Fibroblast of peridontal ligament (primary cell): ENCODE data around the gene CLEC4M.
"Not testable (repeated sequence)": the region's sequence is repeated elsewhere in the genome, so short reads cannot be mapped to it uniquely, and the experiment has no call there.

Experiments used
- DNase-seq: peaks from one replicate; pipeline ENCODE4 v3.0.0-alpha.2; 2010; ENCODE audit errors: extremely low read depth

Gene CLEC4M

GRCh38 chr19:7740682-7741054 lies 22.4 kb upstream of the CLEC4M start:
- no peak for DNase-seq

DNA sequence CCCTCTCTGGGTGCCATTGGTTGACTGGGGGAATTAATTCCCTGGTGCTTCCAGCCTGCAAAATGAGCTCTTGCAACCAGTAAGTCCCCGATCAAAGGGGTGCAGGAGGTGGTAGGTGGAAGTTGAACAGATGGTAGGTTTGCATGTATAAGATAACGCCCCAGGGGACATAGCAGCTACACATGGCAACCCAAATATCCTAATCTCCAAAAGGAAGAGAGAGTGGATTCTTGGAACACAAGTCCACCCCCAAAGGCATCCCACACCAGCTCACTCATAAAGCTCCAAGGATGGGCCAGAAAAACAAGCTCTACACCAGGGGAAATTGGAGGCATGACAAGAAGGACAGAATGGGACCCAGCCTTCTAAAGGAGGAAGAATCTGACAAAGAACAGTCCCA lies 20.5 kb upstream of the CLEC4M start:
- DNase-seq = no peak

GRCh38 chr19:7742991-7743390 lies 20.1 kb upstream of the CLEC4M start:
- no peak for DNase-seq

DNA sequence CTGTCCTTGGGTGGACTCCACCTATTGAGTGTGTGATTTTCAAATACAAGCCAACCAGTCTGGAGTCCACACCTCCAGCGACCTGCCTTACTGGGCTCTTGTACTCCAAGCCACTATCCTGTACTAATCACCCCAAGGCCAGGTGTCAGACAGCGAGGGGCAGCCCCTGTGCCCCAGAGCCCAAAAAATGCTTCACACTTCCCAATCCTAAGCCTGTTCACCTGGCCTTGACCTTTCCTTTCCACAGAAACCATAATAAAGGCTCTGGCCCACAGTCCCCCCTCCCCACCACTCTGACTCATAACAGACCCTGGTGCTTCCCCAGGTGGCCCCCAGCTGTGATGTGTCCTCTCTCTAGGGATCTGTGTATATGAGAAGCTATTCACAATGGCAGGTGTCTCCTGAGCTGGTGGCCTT lies 19.6 kb upstream of the CLEC4M start:
- DNase-seq = no peak

GRCh38 chr19:7744199-7744786 lies 18.8 kb upstream of the CLEC4M start:
- DNase-seq = no peak

- no peak for DNase-seq
Measured at GRCh38 chr19:7744871-7745650, 18.0 kb upstream of the CLEC4M start.

DNA sequence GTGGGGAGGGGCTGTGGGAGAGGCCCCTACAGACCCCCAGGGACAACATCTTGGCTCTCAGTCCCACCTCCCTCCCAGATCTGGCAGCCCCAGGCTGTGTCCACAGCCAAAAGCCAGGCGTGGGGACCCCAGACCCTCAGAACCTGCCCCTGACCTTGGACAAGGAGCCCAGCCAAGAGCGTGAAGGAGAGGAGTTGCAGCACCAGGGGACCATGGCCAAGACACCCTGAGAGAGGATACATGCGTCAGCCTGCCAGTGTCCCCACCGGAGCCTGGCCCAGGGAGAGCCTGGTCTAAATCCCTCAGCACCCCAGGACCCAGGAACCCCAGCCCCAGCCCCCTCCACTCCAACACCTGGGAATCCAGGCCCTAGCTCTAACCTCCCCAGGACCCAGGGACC lies 16.7 kb upstream of the CLEC4M start:
- DNase-seq = not testable (repeated sequence)

- no peak for DNase-seq
Measured at GRCh38 chr19:7746903-7747884, 15.8 kb upstream of the CLEC4M start, which contains the start of gene CD209. Gene CD209, minus strand, starts transcription at chr19:7747534. Its CDS starts 23 bp downstream, at chr19:7747511.

DNA sequence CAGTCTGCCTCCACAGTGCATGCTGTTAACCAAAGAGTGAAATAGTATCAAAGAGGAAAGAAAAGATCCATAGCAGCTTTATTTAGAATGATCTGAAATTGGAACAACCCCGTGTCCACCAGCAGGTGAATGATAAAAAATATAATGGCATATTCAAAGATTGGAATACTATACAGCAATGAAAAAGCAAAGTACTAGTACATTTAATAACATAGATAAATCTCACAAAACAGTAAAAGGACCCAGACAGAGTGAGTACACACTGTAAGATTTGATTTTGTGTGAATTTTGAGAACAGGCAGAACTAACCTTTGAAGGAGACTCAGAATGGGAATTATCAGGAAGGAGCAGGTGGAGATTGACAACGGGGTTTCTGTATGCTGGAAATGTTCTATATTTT lies 14.9 kb upstream of the CLEC4M start:
- no peak for DNase-seq

GRCh38 chr19:7748756-7749155 lies 14.3 kb upstream of the CLEC4M start:
- no peak for DNase-seq

DNA sequence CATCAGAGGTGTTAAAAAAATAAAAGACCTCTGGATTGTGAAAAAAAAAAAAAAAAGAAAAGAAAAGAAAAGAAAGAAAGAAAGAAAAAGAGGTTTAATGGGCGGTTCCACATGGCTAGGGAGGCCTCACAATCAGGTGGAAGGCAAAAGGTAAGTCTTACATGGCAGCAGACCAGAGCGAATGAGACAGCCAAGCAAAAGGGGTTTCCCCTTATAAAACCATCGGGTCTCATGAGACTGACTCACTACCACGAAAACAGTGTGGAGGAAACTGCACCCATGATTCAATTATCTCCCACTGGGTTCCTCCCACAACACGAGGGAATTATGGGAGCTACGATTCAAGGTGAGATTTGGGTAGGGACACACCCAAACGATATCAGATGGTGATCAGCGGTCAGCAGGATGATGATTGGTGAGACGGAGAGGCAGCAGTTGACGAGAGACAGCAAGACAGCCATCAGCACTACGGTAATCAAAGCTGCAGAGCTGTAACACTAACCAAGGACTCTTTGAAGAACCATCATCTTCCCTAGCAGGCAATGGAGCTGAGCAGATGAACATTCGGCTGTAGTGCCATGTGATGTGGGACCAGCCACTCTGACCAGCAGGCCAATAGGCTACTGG lies 11.8 kb upstream of the CLEC4M start:
- no peak for DNase-seq

DNA sequence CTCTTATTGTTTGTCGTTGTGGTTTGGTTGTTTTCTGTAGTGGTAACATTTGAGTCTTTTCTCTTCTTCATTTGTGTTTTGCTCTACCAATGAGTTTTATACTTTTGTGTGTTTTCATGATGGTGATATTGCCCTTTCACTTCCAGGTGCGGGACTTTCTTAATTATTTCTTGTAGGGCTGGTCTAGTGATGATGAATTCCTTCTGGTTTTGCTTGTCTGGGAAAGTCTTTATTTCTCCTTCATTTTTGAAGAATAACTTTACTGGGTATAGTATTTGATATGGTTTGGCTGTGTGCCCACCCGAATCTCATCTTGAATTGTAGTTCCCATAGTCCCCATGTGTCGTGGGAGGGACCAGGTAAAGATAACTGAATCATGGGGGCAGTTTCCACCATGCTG lies 6.8 kb upstream of the CLEC4M start:
- no peak for DNase-seq

DNA sequence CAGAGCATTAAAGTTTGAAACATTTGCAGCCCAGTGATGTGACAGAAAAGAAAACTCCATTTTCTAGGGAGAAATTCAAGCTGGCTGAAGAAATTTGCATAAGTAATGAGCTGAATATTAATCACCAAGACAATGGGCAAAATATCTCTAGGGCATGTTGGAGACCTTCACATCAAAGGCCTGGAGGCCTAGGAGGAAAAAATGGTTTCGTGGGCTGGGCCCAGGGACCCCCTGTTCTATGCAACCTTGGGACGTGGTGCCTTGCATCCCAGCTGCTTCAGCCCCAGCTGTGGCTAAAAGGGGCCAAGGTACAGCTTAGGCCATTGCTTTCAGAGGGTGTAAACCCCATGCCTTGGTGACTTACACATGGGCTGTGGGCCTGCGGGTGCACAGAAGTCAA lies 5.7 kb upstream of the CLEC4M start:
- DNase-seq = no peak

DNA sequence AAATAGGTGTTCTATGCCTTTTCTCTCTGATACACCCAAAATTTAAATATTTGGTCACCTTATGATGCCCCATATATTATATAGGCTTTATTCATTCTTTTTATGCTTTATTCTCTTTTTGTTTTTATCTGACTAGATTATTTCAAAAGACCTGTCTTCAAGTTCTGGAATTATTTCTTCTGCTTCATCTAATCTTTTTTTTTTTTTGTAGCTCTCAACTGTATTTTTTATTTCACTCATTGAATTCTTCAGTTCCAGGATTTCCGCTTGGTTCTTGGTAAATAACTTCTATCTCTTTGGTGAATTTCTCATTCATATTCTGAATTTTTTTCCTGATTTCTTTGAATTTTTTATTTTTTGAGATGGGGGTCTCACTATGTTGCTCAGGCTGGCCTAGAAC lies 3.9 kb upstream of the CLEC4M start:
- no peak for DNase-seq

DNA sequence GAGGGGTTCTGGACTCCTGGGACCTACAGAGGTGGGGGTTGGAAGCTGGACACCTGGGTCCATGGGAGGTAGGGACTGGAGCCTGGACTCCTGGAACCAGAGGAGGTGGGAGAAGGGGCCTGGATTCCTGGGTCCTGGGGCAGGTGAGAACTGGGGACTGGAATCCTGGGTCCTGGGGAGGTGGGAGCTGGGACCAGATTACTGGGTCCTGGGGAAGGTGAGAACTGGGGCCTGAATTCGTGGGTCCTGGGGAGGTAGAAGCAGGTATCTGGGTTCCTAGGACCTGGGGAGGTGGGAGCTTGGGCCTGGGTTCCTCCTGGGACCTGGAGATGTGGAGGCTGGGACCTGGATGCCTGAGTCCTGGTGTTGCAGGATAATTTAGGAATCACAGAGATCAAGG lies 653 bp downstream of the CLEC4M start:
- no peak for DNase-seq

DNA sequence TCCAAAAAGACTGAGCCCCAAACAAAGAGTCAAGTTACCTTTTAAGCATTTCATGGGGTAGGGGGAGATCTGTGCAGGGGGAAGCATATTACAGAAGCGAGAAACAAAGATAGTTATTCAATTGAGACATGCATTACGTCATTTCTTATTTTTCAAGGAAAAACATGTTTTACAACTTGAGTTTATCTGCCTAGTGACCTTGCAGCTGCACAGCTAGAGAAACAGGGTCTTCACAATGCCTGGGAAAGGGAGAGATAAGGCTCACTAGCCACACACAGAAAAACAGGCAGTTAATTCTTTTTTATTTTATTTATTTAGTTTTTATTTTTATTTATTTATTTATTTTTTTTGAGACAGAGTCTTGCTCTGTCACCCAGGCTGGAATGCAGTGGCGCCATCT lies 1.1 kb downstream of the CLEC4M start:
- DNase-seq = not testable (repeated sequence)

DNA sequence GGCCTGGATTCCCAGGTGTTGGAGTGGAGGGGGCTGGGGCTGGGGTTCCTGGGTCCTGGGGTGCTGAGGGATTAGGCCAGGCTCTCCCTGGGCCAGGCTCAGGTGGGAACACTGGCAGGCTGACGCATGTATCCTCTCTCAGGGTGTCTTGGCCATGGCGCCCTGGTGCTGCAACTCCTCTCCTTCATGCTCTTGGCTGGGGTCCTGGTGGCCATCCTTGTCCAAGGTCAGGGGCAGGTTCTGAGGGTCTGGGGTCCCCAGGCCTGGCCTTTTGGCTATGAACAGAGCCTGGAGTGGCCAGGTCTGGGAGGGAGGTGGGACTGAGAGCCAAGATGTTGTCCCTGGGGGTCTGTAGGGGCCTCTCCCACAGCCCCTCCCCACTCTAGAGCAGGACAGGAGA lies 2.0 kb downstream of the CLEC4M start:
- not testable (repeated sequence) for DNase-seq

- DNase-seq = no peak
Measured at GRCh38 chr19:7766535-7766934, 3.5 kb downstream of the CLEC4M start.

GRCh38 chr19:7767487-7767886 lies 4.4 kb downstream of the CLEC4M start:
- no peak for DNase-seq

DNA sequence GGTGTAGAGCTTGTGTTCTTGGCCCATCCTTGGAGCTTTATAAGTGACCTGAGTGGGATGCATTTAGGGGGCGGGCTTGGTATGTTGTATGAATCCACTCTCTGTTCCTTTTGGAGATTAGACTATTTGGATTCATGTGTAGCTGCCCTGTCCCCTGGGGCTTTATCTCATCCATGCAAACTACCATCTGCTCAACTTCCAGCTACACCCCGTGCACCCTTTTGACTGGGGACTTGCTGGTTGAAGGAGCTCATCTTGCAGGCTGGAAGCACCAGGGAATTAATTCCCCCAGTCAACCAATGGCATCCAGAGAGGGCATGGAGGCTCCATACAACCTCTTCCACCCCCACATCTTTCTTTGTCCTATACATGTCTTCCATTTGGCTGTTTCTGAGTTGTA lies 6.1 kb downstream of the CLEC4M start:
- no peak for DNase-seq

DNA sequence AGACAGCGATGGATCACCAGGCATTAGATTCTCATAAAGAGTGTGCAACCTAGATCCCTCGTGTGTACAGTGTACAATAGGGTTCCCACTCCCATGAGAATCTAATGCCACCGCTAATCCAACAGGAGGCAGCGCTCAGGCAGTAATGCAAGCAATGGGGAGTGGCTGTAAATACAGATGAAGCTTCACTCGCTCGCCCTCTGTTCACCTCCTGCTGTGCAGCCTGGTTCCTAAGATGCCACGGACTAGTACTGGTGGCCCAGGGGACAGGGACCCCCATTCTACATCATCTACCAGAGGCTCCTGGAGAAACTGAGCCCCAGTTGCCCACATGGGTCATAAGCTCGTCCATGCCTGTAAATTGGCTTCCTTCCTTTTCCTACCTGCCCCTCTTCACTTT lies 8.0 kb downstream of the CLEC4M start:
- DNase-seq = no peak

DNA sequence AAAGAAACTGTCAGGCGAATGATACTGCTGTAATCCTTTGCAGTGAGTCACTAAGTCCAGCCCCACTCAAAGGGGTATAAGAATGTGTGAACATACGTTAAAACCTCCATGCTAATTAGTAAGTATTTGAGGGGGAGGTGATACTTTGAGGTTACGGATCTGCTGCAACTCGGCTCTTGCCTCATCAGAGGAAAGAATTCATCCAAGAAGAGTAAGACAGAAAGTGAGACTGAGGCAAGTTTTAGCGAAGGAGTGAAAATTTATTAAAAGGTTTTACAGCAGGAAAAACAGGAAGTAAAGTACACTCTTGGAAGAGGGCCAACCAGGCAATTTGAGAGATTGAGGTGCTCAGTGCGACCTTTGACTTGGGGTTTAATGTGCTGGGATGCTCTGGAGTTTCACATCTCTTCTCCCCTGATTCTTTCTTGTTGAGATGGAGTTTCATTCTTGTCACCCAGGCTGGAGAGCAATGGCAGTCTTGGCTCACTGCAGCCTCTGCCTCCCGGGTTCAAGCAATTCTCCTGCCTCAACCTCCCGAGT lies 9.8 kb downstream of the CLEC4M start:
- no peak for DNase-seq
